CD4-positive, alpha-beta T cell (primary cell): ENCODE results near the gene AUTS2. TPM values are rescaled to one million over a fixed set of nuclear protein-coding genes. Genes with fewer than 3 reads are reported as not detected.

Experiments used
- ATAC-seq: fragments of 200-7000 bp; cut with Tn5 transposase; one replicate; pipeline ENCODE4 v1.10.0; 2022; ENCODE audit warnings: mild to moderate bottlenecking; ENCODE audit not compliant: poor library complexity
- CTCF ChIA-PET: fragments of 350-600 bp; sonication (Branson Sonifier 250); formaldehyde crosslinking; loops from one replicate; lab custom pipeline; 2021; ENCODE audit warnings: antibody characterized with exemption, inconsistent platforms; lab: Charles Lee
- POLR2A ChIA-PET: fragments of 350-600 bp; sonication (Branson Sonifier 250); formaldehyde crosslinking; loops from one replicate; lab custom pipeline; 2021; ENCODE audit warnings: antibody characterized with exemption, inconsistent platforms; lab: Charles Lee
- DNase-seq, 14 experiments: peaks; one replicate each; pipeline ENCODE4 v3.0.0-alpha.2; 2013 to 2020; ENCODE audit warnings: mixed read lengths in 2 of 14
- H3K27ac ChIP-seq, 2 donors: one replicate each; pipeline versions ENCODE4 v1.5.1 to v1.7.0; 2013; ENCODE audit warnings: low read length in 2 of 2, low read depth in 1 of 2, mild to moderate bottlenecking in 1 of 2
- H3K27me3 ChIP-seq, 2 experiments: 1 replicate in 1 of 2; 2 replicates in 1 of 2; pipeline versions ENCODE4 v1.6.1 to v1.7.0; 2013; ENCODE audit warnings: low read length in 2 of 2, control low read depth in 1 of 2, mild to moderate bottlenecking in 1 of 2, moderate library complexity in 1 of 2; ENCODE audit not compliant: insufficient read depth in 2 of 2, control insufficient read depth in 1 of 2
- H3K36me3 ChIP-seq: one replicate; pipeline ENCODE4 v1.6.1; 2013; ENCODE audit warnings: low read length, control low read depth; ENCODE audit not compliant: insufficient read depth
- H3K4me1 ChIP-seq: one replicate; pipeline ENCODE4 v1.6.1; 2013; ENCODE audit warnings: low read length, control low read depth; ENCODE audit not compliant: insufficient read depth
- H3K4me3 ChIP-seq: one replicate; pipeline ENCODE4 v1.5.1; 2013; ENCODE audit warnings: mild to moderate bottlenecking, low read length, moderate library complexity
- H3K9me3 ChIP-seq, 2 experiments: 1 replicate in 1 of 2; 2 replicates in 1 of 2; pipeline versions ENCODE4 v1.6.1 to v1.7.0; 2013; ENCODE audit warnings: low read length in 2 of 2, mild to moderate bottlenecking in 2 of 2, control low read depth in 1 of 2, moderate library complexity in 1 of 2; ENCODE audit not compliant: control insufficient read depth in 1 of 2, insufficient read depth in 1 of 2
- H3K27ac Mint-ChIP-seq: one replicate; pipeline ENCODE4 v1.8.0; 2020; ENCODE audit warnings: mixed read lengths
- H3K27me3 Mint-ChIP-seq: one replicate; pipeline ENCODE4 v1.8.0; 2021; ENCODE audit warnings: mixed read lengths
- H3K36me3 Mint-ChIP-seq: one replicate; pipeline ENCODE4 v1.8.0; 2021; ENCODE audit warnings: low read depth, mixed read lengths
- H3K4me1 Mint-ChIP-seq: one replicate; pipeline ENCODE4 v1.8.0; 2021; ENCODE audit warnings: low read depth, mixed read lengths
- H3K4me3 Mint-ChIP-seq: one replicate; pipeline ENCODE4 v1.8.0; 2020; ENCODE audit warnings: mild to moderate bottlenecking, mixed read lengths
- H3K9me3 Mint-ChIP-seq: one replicate; pipeline ENCODE4 v1.8.0; 2020; ENCODE audit warnings: mixed read lengths
- intact Hi-C, 2 experiments: fragments of 100-400 bp; cut with DNase I in 1 of 2; cut with micrococcal nuclease in 1 of 2; formaldehyde crosslinking; loops; one replicate each; pipeline versions ENCODE4 v1.15.1 to v1.9.0; 2023 to 2025; cut with DNase I, micrococcal nuclease
- total RNA-seq, 174 experiments: library from RNA in 2 of 174; stranded (reverse) in 2 of 174; gene quantifications; one replicate each; pipeline ENCODE4 v1.2.3 and lab custom pipeline; 2021 to 2026
- TF ChIP-seq, protein P1 (sequence below): fragments of 200-600 bp; IDR thresholded peaks from one replicate; pipeline ENCODE4 v1.8.0; 2022; ENCODE audit warnings: antibody characterized with exemption, mild to moderate bottlenecking

Gene AUTS2
- total RNA-seq, 2 experiments from 2014 or later, result 43.6 to 47.6 TPM

DNA sequence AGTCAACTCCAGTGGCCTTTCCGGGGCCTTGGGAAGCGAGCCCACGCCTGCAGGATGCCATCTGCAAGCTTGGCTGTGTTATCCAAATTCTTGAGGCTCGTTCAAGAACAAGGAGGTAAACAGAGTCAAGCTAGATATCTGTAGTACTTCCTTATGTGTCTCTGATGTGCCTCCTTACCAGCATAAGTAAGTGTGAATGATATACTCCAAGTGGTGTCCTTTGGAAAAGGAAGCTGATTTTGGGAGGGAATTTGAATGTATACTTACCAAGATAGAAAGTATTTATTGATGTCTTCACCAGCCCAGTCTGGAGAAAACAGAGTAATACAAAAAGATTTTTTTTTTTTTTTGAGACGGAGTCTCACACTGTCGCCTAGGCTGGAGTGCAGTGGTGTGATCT is 1161.4 kb downstream of the AUTS2 start:
- peaks cover 3% of the 10 kb centered on the region for H3K36me3 ChIP-seq
- H3K4me3 Mint-ChIP-seq, result no peak overlapping the region
- no peak overlapping the region for H3K4me3 ChIP-seq
- CTCF ChIA-PET, result interaction anchor here (1.0 kb wide), 1 partner anchor 10 kb away, joined by 3 read pairs; no protein-coding TSS in a partner anchor
- peaks cover 10% of the 10 kb centered on the region for H3K4me1 Mint-ChIP-seq
- no peaks in the 10 kb centered on the region for H3K9me3 Mint-ChIP-seq
- H3K27ac Mint-ChIP-seq, result no peak overlapping the region
- H3K36me3 Mint-ChIP-seq, result peaks cover 5% of the 10 kb centered on the region
- H3K27me3 ChIP-seq, result no peaks in the 10 kb centered on the region
- no peak for DNase-seq
- H3K4me1 ChIP-seq, result peaks cover 16% of the 10 kb centered on the region
- no peak overlapping the region for H3K27ac ChIP-seq
- POLR2A ChIA-PET, result no interaction called here
- TF ChIP-seq, protein P1, sequence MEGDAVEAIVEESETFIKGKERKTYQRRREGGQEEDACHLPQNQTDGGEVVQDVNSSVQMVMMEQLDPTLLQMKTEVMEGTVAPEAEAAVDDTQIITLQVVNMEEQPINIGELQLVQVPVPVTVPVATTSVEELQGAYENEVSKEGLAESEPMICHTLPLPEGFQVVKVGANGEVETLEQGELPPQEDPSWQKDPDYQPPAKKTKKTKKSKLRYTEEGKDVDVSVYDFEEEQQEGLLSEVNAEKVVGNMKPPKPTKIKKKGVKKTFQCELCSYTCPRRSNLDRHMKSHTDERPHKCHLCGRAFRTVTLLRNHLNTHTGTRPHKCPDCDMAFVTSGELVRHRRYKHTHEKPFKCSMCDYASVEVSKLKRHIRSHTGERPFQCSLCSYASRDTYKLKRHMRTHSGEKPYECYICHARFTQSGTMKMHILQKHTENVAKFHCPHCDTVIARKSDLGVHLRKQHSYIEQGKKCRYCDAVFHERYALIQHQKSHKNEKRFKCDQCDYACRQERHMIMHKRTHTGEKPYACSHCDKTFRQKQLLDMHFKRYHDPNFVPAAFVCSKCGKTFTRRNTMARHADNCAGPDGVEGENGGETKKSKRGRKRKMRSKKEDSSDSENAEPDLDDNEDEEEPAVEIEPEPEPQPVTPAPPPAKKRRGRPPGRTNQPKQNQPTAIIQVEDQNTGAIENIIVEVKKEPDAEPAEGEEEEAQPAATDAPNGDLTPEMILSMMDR, result no peak
- no peaks in the 10 kb centered on the region for H3K27me3 Mint-ChIP-seq
- intact Hi-C loops, result no loop called here
- peaks cover 0 to 8% of the 10 kb centered on the region in 2 experiments for H3K9me3 ChIP-seq
- ATAC-seq, result no peak

DNA sequence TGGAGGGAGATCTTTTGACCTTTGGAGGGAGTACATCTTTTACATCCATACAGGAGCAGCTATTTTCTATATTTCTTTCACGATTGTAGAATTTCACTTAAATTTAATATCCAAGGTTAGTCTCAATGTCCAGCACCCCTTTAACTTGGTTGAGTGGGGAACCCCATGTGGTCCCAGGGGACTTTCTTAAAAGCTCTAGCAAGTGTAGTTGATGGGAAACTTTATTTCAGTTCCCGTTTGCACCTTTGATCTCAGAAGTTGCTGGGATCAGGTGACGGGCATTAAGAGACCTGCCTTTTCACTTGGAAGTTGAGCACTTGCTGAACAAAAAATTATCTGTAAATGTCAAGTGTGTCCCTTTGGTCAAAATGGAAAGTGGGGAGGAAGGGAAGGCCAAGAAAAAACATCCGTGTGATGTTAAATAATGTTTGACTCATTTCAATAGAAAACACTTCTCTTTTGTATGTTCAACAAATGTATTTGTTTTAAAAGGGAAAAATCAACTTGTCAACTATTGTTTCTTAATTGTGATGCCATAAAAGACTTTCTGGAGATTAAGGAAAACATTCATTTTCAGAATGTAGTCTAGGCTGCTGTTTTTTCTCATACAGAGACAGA is 1163.5 kb downstream of the AUTS2 start:
- H3K4me3 Mint-ChIP-seq, result no peak overlapping the region
- ATAC-seq, result no peak
- H3K4me1 ChIP-seq, result peaks cover 21% of the 10 kb centered on the region
- H3K27me3 ChIP-seq, result no peaks in the 10 kb centered on the region
- no peak for DNase-seq
- H3K27ac Mint-ChIP-seq, result no peak overlapping the region
- no peak overlapping the region for H3K4me3 ChIP-seq
- H3K36me3 ChIP-seq, result peaks cover 3% of the 10 kb centered on the region
- H3K27me3 Mint-ChIP-seq, result no peaks in the 10 kb centered on the region
- peaks cover 10% of the 10 kb centered on the region for H3K4me1 Mint-ChIP-seq
- H3K9me3 ChIP-seq, result peaks cover 0 to 18% of the 10 kb centered on the region in 2 experiments
- no peaks in the 10 kb centered on the region for H3K9me3 Mint-ChIP-seq
- peak overlapping the region in 1 of 2 donors; percentile 68 for H3K27ac ChIP-seq
- TF ChIP-seq, protein P1, result no peak
- CTCF ChIA-PET, result no interaction called here
- POLR2A ChIA-PET, result no interaction called here
- peaks cover 5% of the 10 kb centered on the region for H3K36me3 Mint-ChIP-seq
- intact Hi-C loops, result no loop called here

DNA sequence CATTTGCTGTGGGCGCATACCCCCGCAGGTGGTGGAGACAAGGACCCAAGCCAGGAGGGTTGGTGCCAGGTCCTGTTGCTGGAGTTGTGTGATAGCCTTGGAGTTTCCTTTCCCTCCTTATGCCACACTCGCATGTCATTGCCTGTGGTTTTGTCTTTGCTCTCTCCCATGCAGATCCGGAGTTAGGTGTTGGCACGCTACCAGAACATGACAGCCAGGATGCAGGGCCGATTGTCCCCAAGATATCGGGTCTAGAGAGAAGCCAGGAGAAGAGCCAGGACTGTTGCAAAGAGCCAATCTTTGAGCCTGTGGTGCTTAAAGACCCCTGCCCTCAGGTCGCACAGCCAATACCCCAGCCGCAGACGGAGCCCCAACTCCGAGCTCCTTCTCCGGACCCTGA is 1164.4 kb downstream of the AUTS2 start:
- peaks cover 10% of the 10 kb centered on the region for H3K4me1 Mint-ChIP-seq
- peaks cover 0 to 18% of the 10 kb centered on the region in 2 experiments for H3K9me3 ChIP-seq
- peak in 2 of 14 experiments; percentile 15 to 16 for DNase-seq
- H3K27me3 Mint-ChIP-seq, result no peaks in the 10 kb centered on the region
- H3K36me3 Mint-ChIP-seq, result peaks cover 5% of the 10 kb centered on the region
- peaks cover 3% of the 10 kb centered on the region for H3K36me3 ChIP-seq
- peak overlapping the region in 1 of 2 donors; percentile 68 for H3K27ac ChIP-seq
- no peak overlapping the region for H3K4me3 ChIP-seq
- intact Hi-C loops, result no loop called here
- POLR2A ChIA-PET, result no interaction called here
- H3K4me1 ChIP-seq, result peaks cover 21% of the 10 kb centered on the region
- CTCF ChIA-PET, result no interaction called here
- H3K9me3 Mint-ChIP-seq, result no peaks in the 10 kb centered on the region
- no peak for ATAC-seq
- peak overlapping the region; percentile 69 for H3K27ac Mint-ChIP-seq
- H3K4me3 Mint-ChIP-seq, result no peak overlapping the region
- TF ChIP-seq, protein P1, result no peak
- no peaks in the 10 kb centered on the region for H3K27me3 ChIP-seq
